ENCODE results near the gene CAPN13. TPM values are rescaled to one million over a fixed set of nuclear protein-coding genes. Genes with fewer than 3 reads are reported as not detected.

CAPN13 gene
- total and polyA plus RNA-seq, 2 of the 4 experiments (the other 2 are of a cell fraction) = not detected

DNA sequence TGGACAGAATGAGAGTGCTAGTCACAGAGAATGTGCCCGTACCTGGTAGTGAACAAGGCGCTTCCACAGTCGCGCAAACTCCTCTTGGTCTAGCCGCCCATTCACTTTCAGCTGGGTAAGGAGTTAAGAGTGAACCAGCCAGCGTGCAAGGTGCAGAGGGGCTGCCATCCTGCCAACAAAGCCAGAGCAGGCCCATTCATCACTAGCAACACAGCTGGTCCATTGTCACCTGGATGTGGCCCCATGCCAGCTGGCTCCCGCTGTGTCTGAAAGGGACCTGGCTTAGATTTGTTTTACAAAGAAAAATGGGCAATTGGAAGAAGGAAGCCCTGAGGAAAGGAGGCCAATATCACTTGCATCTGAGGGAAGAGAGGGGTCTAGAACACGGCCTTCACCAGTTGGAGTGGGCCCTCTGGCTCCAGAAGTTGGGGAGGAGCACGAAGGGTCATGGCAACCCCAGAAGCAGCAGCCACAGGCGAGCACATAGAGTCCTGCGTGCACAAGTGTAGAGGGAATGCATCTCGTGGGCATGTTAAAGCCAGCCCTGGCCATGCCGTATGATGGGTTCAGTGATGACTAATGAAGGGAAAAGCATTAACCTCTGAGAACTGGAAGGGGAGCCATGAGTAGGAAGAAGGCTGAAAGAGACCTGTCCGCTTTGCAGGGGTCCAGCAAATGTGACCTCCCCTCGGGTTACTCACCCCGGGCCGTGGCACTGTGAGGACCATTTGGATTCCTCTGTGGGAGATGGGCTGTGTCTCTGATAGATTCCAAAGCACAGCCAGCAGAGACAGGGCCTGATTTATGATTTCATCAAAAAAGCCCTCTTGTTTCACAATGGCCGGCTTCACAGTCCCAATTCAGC is 70.6 kb downstream of the CAPN13 start:
- CTCF ChIA-PET = no interaction called here
- Histone ChIP-seq H3K9ac (ENCODE audit: low read depth, low read length) (no peak overlapping the region), H2AFZ (replicated peaks; ENCODE audit: low read length, poor library complexity) (no peak overlapping the region), H2BK15ac (ENCODE audit: low read depth, low read length) (no peak overlapping the region), H3K23ac (ENCODE audit: low read depth, low read length) (no peak overlapping the region), H3K27ac (ENCODE audit: insufficient read depth, low read length) (no peak overlapping the region), H4K5ac (ENCODE audit: low read depth, low read length) (no peak overlapping the region), H2BK20ac (ENCODE audit: low read depth, low read length) (no peak overlapping the region), H3K4me3 (ENCODE audit: insufficient read depth, low read depth, low read length) (no peak overlapping the region), H3K9me3 (ENCODE audit: control insufficient read depth, insufficient read depth, low read length) (no peaks in the 10 kb centered on the region), H3K9me1 (ENCODE audit: insufficient read depth, low read length) (no peaks in the 10 kb centered on the region), H3K18ac (ENCODE audit: low read depth, low read length) (no peak overlapping the region), H2BK120ac (ENCODE audit: low read depth, low read length) (no peak overlapping the region), H4K91ac (ENCODE audit: insufficient read depth, low read depth, low read length) (no peak overlapping the region), H3K4me2 (ENCODE audit: low read depth, low read length) (no peak overlapping the region), H3K4ac (ENCODE audit: low read depth, low read length) (no peak overlapping the region), H4K8ac (ENCODE audit: low read depth in 2 of 2, low read length in 2 of 2) (no peak overlapping the region), H3K4me1 (ENCODE audit: control insufficient read depth, insufficient read depth, low read length) (no peaks in the 10 kb centered on the region), H2BK5ac (ENCODE audit: low read depth, low read length, poor library complexity, severe bottlenecking) (no peak overlapping the region), H3K27me3 (ENCODE audit: control insufficient read depth, insufficient read depth, low read length) (peaks cover 31% of the 10 kb centered on the region), H2AK5ac (ENCODE audit: low read depth, low read length) (no peak overlapping the region), H3K56ac (ENCODE audit: extremely low read depth, insufficient read depth, low read length) (no peak overlapping the region), H3K36me3 (ENCODE audit: control insufficient read depth, insufficient read depth, low read length) (no peaks in the 10 kb centered on the region), H3K79me1 (ENCODE audit: low read depth in 1 of 2, low read length in 2 of 2) (no peaks in the 10 kb centered on the region), H3K14ac (replicated peaks; ENCODE audit: low read depth, low read length) (no peak overlapping the region), H2AK9ac (replicated peaks; ENCODE audit: low read depth, low read length, poor library complexity) (peak overlapping the region; percentile 28), H4K20me1 (ENCODE audit: insufficient read depth, low read length) (no peaks in the 10 kb centered on the region)
- dilution Hi-C loops (cut with HindIII; ENCODE audit: low sequenced_read_pairs, unreplicated experiment) = no loop called here
- in situ Hi-C loops (cut with MboI; ENCODE audit: low sequenced_read_pairs) = no loop called here
- intact Hi-C loops (cut with micrococcal nuclease) = loop anchor here (5.0 kb wide), 1 partner anchor 136 kb away; no protein-coding TSS in a partner anchor
- no peak for ATAC-seq (ENCODE audit: low read depth)
- POLR2A ChIA-PET (ENCODE audit: unreplicated experiment) = no interaction called here
- no TSS peak for BruUV-seq (replicated peaks)
- no peak for DNase-seq
- 54% methylated on average over 3 of the region's 18 CpGs; no CpG with 5 or more reads in 1 of the 2 experiments for WGBS, 2 experiments (ENCODE audit: extremely low coverage in 2 of 2, insufficient read length in 1 of 2)
- TF ChIP-seq RFX5 (IDR thresholded peaks at IDR 0.05; ENCODE audit: low read depth, low read length) = no peak
- TF ChIP-seq CEBPB (IDR thresholded peaks at IDR 0.05; ENCODE audit: low read depth, low read length) = no peak
- no peak for TF ChIP-seq MXI1 (IDR thresholded peaks at IDR 0.05; ENCODE audit: borderline replicate concordance, low read depth, low read length)
- TF ChIP-seq SMC3 (IDR thresholded peaks at IDR 0.05; ENCODE audit: low read depth, low read length) = no peak
- no peak for TF ChIP-seq CHD1 (IDR thresholded peaks at IDR 0.05; ENCODE audit: low read depth, low read length)
- TF ChIP-seq ELK1 (IDR thresholded peaks at IDR 0.05; ENCODE audit: borderline replicate concordance, low read depth, low read length) = no peak
- no peak for TF ChIP-seq MAZ (IDR thresholded peaks at IDR 0.05; ENCODE audit: borderline replicate concordance, low read depth, low read length)
- TF ChIP-seq MAFK (IDR thresholded peaks at IDR 0.05; ENCODE audit: low read depth, low read length) = no peak
- TF ChIP-seq NFE2L2 (IDR thresholded peaks at IDR 0.05; ENCODE audit: low read depth, low read length) = no peak
- no peak for TF ChIP-seq POLR2A (IDR thresholded peaks at IDR 0.05; ENCODE audit: low read depth, low read length)
- no peak for TF ChIP-seq FOS (IDR thresholded peaks at IDR 0.05; ENCODE audit: low read depth, low read length)
- no peak for TF ChIP-seq RCOR1 (IDR thresholded peaks at IDR 0.05; ENCODE audit: insufficient replicate concordance, low read length)
- no peak for TF ChIP-seq RAD21 (IDR thresholded peaks at IDR 0.05; ENCODE audit: low read length)
- no peak for TF ChIP-seq CTCF (conservative IDR thresholded peaks at IDR 0.05; ENCODE audit: low read depth, low read length)
- TF ChIP-seq BHLHE40 (IDR thresholded peaks at IDR 0.05; ENCODE audit: low read depth, low read length) = no peak
